Coronary artery (tissue), 2 donors: ENCODE data around the gene PTPRS.

Source experiments
- DNase-seq: peaks from one replicate; pipeline ENCODE4 v3.0.0-alpha.2; 2017; ENCODE audit warnings: low spot score
- H3K27ac ChIP-seq, 2 donors: fragments of 200-600 bp; sonication (generic); one replicate each; pipeline ENCODE4 v1.5.1; 2016 to 2019
- H3K4me3 ChIP-seq: fragments of 200-600 bp; sonication (generic); 2 replicates; pipeline ENCODE4 v1.5.1; 2016; ENCODE audit warnings: mild to moderate bottlenecking, moderate library complexity
- CTCF ChIP-seq: fragments of 200-600 bp; sonication (generic); IDR thresholded peaks from one replicate; pipeline ENCODE4 v1.5.1; 2019; ENCODE audit warnings: antibody characterized with exemption

The PTPRS gene

GRCh38 chr19:5294403-5295160 is 46.0 kb downstream of the PTPRS start:
- Histone ChIP-seq H3K4me3 (no peak overlapping the region), H3K27ac (no peak overlapping the region)
- no peak for DNase-seq
- TF ChIP-seq CTCF: no peak

GRCh38 chr19:5293612-5294378 is 46.8 kb downstream of the PTPRS start:
- H3K27ac ChIP-seq: peak overlapping the region; percentile 79 to 84
- H3K4me3 ChIP-seq: peak overlapping the region; percentile 73
- no peak for TF ChIP-seq CTCF
- no peak for DNase-seq

GRCh38 chr19:5292822-5293611 is 47.6 kb downstream of the PTPRS start:
- no peak for TF ChIP-seq CTCF
- DNase-seq: no peak
- Histone ChIP-seq H3K4me3 (peak overlapping the region; percentile 73), H3K27ac (peak overlapping the region; percentile 79 to 84)

GRCh38 chr19:5292453-5292821 is 48.2 kb downstream of the PTPRS start:
- TF ChIP-seq CTCF: no peak
- H3K27ac ChIP-seq: peak overlapping the region; percentile 79 to 84
- peak overlapping the region; percentile 73 for H3K4me3 ChIP-seq
- no peak for DNase-seq

- Histone ChIP-seq H3K27ac (peak overlapping the region in 1 of 2 donors; percentile 84), H3K4me3 (peak overlapping the region; percentile 73)
- TF ChIP-seq CTCF: no peak
- no peak for DNase-seq
Measured at GRCh38 chr19:5291588-5292193, 48.9 kb downstream of the PTPRS start.
